NOMO-1 treated with DMSO at 0.1 percent for 48 hours (cell line): Measurements from ENCODE around the gene TALDO1.
A peak's percentile ranks its signal among the peaks of the same experiment; 100 is the strongest.
"Not testable (repeated sequence)": the region's sequence is repeated elsewhere in the genome, so short reads cannot be mapped to it uniquely, and the experiment has no call there.

ENCODE experiments used
- DNase-seq: peaks from one replicate; lab custom pipeline; 2025; ENCODE audit not compliant: unreplicated experiment; lab: John Stamatoyannopoulos, UW

Gene TALDO1

GRCh38 chr11:734541-734940, 12.7 kb upstream of the TALDO1 start:
- not testable (repeated sequence) for DNase-seq

- no peak for DNase-seq
These were observed 9.9 kb upstream of the TALDO1 start for GRCh38 chr11:737366-737765.

- DNase-seq, result not testable (repeated sequence)
These were observed 9.4 kb upstream of the TALDO1 start for GRCh38 chr11:737899-738298.

- no peak for DNase-seq
These were observed 5.1 kb upstream of the TALDO1 start for GRCh38 chr11:742156-742546.

- DNase-seq, result no peak
These were observed 4.6 kb upstream of the TALDO1 start for GRCh38 chr11:742571-743201.

- no peak for DNase-seq
These were observed 1.8 kb upstream of the TALDO1 start for GRCh38 chr11:745428-745827.

GRCh38 chr11:746289-747157, 741 bp upstream of the TALDO1 start:
- DNase-seq, result peak; percentile 23

GRCh38 chr11:748007-748359, 719 bp downstream of the TALDO1 start:
- DNase-seq, result peak; percentile 46

- no peak for DNase-seq
These were observed 2.5 kb downstream of the TALDO1 start for GRCh38 chr11:749731-750130.

GRCh38 chr11:760236-760635, 13.0 kb downstream of the TALDO1 start:
- no peak for DNase-seq

GRCh38 chr11:761526-762108, 14.4 kb downstream of the TALDO1 start:
- DNase-seq, result no peak

- DNase-seq, result peak; percentile 49
These were observed 15.3 kb downstream of the TALDO1 start for GRCh38 chr11:762421-763072.

- DNase-seq, result no peak
These were observed 15.8 kb downstream of the TALDO1 start for GRCh38 chr11:763073-763463.

GRCh38 chr11:763549-764321, 16.5 kb downstream of the TALDO1 start:
- DNase-seq, result no peak

- no peak for DNase-seq
These were observed 17.2 kb downstream of the TALDO1 start for GRCh38 chr11:764322-765024.

GRCh38 chr11:765025-765801, 17.9 kb downstream of the TALDO1 start:
- DNase-seq, result peak; percentile 38

- DNase-seq, result no peak
These were observed 18.5 kb downstream of the TALDO1 start for GRCh38 chr11:765802-766091.

GRCh38 chr11:766106-766935, 19.1 kb downstream of the TALDO1 start:
- no peak for DNase-seq

- no peak for DNase-seq
These were observed 19.6 kb downstream of the TALDO1 start for GRCh38 chr11:766936-767210.
